Omental fat pad (tissue), 4 donors: ENCODE data around the gene MUC12. TPM values are rescaled to one million over a fixed set of nuclear protein-coding genes. Genes with fewer than 3 reads are reported as not detected.

Experiments used
- ATAC-seq: fragments of 150-250 bp; one replicate; pipeline ENCODE4 v1.9.1; 2016; ENCODE audit warnings: mild to moderate bottlenecking, moderate library complexity; ENCODE audit not compliant: low FRiP score
- DNase-seq: peaks from one replicate; pipeline ENCODE4 v3.0.0-alpha.2; 2019; ENCODE audit warnings: low spot score
- CTCF ChIP-seq, 3 donors: fragments of 450-650 bp; IDR thresholded peaks; one replicate each; pipeline ENCODE4 v1.5.1; 2016 to 2017; ENCODE audit warnings: antibody characterized with exemption in 3 of 3, mild to moderate bottlenecking in 3 of 3, moderate library complexity in 2 of 3
- total RNA-seq, 4 donors: library from RNA; depleted of rRNA; stranded (reverse); fragments of >200 nt; gene quantifications; one replicate each; pipeline ENCODE4 v1.1.0, GENCODE V29; 2016

Gene MUC12
- total RNA-seq, 4 donors from 2014 or later = 2.4 TPM; not detected in 3

- no peak for ATAC-seq
- TF ChIP-seq CTCF (IDR thresholded peaks at IDR 0.05) = no peak
- DNase-seq = no peak
These were observed 2.6 kb upstream of the MUC12 start for GRCh38 chr7:100966542-100967291.

- ATAC-seq (no peak), DNase-seq (no peak)
- no peak for TF ChIP-seq CTCF (IDR thresholded peaks at IDR 0.05)
These were observed 2.0 kb upstream of the MUC12 start for GRCh38 chr7:100967292-100967863.

GRCh38 chr7:100968031-100968430 lies 1.3 kb upstream of the MUC12 start:
- DNase-seq = no peak
- no peak for TF ChIP-seq CTCF (IDR thresholded peaks at IDR 0.05)
- no peak for ATAC-seq

GRCh38 chr7:100968650-100969049 lies 715 bp upstream of the MUC12 start:
- DNase-seq (no peak), ATAC-seq (no peak)
- TF ChIP-seq CTCF (IDR thresholded peaks at IDR 0.05) = no peak

GRCh38 chr7:100971111-100972001 lies 2.0 kb downstream of the MUC12 start:
- DNase-seq = no peak
- peak; percentile 4 for ATAC-seq
- no peak for TF ChIP-seq CTCF (IDR thresholded peaks at IDR 0.05)

- DNase-seq (no peak), ATAC-seq (no peak)
- TF ChIP-seq CTCF (IDR thresholded peaks at IDR 0.05) = no peak
These were observed 2.6 kb downstream of the MUC12 start for GRCh38 chr7:100972002-100972347.
